D721Med (cell line): ENCODE measurements around the gene ETFA.

Experiments used
- DNase-seq: peaks from one replicate; pipeline ENCODE4 v3.0.0; 2011; ENCODE audit warnings: low spot score; ENCODE audit not compliant: insufficient read length
- FAIRE-seq: peaks from 2 replicates; lab custom pipeline; 2011; peaks lifted over from hg19 to GRCh38; lab: Jason Lieb, UNC
- TF ChIP-seq, protein P1 (sequence below): IDR thresholded peaks from 2 replicates; pipeline ENCODE4 v1.5.1; 2012; ENCODE audit warnings: mild to moderate bottlenecking, control low read depth; ENCODE audit not compliant: insufficient read depth; ENCODE audit errors: missing control alignments

ETFA gene

DNA sequence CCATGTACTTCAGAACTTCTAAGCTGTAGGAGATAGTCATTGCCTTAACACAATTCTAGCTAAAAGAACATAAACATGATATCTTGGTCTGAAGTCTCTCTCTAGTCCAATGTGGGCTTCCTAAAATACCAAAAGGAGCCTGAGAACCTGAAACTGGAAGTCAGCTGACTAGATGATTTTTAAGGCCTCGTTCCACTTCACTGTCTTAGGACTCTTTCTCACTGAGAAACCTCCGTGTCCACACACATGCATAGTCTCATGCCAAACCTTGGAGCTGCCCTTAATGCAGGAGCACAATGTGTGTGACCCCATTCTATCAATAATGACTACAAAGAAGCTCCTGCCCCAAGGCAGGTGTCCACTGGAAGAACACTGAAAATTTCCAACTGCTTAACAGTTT lies 87.7 kb downstream of the ETFA start:
- no peak for FAIRE-seq
- TF ChIP-seq, protein P1, sequence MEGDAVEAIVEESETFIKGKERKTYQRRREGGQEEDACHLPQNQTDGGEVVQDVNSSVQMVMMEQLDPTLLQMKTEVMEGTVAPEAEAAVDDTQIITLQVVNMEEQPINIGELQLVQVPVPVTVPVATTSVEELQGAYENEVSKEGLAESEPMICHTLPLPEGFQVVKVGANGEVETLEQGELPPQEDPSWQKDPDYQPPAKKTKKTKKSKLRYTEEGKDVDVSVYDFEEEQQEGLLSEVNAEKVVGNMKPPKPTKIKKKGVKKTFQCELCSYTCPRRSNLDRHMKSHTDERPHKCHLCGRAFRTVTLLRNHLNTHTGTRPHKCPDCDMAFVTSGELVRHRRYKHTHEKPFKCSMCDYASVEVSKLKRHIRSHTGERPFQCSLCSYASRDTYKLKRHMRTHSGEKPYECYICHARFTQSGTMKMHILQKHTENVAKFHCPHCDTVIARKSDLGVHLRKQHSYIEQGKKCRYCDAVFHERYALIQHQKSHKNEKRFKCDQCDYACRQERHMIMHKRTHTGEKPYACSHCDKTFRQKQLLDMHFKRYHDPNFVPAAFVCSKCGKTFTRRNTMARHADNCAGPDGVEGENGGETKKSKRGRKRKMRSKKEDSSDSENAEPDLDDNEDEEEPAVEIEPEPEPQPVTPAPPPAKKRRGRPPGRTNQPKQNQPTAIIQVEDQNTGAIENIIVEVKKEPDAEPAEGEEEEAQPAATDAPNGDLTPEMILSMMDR: no peak
- no peak for DNase-seq

DNA sequence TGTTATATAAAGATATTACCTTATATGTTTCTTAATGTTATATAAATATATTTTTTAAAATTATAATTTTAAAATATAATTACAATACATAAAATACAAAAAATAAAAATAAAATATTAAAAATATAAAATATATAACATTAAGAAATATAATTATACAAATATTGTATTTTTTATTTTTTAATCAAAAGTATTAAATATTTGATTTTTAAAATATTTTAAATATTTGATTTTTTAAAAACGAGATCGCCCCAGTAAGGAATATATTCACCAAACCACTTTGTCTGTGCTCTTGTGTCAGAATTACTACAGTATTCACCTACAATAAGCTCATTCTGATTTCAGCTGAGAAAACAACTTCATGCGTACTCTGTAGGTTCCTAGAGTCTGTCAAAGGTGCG lies 89.1 kb downstream of the ETFA start:
- no peak for FAIRE-seq

DNA sequence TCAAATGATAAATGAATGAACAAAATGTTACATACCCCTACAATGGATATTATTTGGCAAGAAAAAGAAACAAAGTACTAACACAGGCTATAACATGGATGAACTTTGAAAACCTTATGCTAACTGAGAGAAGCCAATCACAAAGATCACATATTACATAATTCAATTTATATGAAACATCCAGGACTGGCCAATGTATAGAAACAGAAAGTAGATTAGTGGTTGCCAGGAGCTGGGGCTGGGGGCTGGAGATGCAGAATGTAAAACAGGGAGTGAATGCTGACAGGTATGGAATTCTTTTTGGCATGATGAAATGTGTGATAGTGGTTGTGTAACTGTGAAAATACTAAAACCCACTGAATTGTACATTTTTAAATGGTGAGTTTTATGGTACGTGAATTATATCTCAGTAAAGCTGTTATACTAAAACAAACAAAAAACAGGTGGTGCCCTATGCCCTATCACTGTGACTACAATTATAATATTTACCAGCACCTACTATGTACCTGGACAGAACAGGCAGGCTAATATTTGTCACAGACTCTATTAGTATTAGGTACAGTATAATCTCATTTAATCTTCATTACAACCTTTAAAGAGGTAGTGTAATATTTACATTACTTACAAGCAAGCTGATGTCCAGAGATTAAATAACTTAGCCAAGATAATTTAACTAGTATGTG lies 90.0 kb downstream of the ETFA start:
- FAIRE-seq (no peak), DNase-seq (no peak)
- TF ChIP-seq, protein P1: no peak

More for the DNA sequence above, 89.1 kb downstream of the ETFA start:
- TF ChIP-seq, protein P1: no peak
- DNase-seq: no peak

DNA sequence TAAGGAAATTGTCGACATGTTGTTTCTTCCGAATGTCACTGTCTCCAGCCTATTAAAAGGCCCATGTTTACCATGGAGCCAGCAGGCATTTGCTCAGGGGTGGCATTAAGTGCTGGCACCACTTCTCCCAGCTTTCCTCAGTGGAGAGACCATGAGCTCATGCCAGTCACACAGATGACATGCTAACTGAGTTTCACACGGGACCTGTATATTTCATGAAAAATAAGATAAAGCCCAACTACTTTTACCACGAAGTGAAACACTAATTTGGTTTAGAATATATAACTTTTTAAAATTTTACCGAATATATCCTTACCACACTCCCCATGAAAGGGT lies 93.4 kb downstream of the ETFA start:
- TF ChIP-seq, protein P1: no peak
- no peak for DNase-seq
- no peak for FAIRE-seq

DNA sequence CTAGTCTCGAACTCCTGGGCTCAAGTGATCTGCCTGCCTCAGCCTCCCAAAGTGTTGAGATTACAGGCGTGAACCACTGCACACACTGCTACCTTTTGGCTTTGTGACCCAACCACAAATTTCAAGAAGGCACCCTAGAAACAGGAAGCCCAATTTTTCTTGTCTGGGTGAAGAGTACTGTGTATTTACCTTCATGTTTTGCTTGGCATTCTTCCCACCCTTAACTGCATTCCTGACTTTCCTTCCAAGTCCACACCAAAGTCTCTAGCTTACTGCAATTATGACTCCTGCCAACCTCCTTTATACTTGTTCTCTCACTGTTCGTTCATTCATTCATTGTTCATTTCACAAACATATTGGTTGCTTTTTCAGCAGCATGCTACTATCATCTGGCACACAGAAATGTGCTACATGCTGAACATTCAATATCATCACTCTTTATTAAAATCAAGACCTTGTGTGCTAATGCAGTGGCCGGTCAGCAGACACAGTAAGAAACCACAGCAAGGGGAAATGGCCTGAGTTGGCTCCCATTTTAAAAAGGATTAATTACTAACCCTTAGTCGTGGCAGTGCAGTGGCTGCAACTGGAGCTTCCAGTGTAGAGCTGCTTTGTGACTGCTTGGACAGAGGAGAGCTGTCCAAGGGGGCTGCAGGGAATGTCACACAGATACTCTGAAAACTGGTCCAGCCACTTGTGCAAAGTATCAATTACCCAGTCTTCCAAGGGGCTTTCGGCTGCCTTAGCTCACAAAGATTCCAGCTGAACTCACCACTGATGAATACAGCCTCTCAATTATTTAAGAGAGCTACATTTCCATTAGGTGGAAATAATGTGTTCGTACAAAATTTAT lies 94.0 kb downstream of the ETFA start:
- no peak for DNase-seq
- no peak for FAIRE-seq
- TF ChIP-seq, protein P1: no peak

DNA sequence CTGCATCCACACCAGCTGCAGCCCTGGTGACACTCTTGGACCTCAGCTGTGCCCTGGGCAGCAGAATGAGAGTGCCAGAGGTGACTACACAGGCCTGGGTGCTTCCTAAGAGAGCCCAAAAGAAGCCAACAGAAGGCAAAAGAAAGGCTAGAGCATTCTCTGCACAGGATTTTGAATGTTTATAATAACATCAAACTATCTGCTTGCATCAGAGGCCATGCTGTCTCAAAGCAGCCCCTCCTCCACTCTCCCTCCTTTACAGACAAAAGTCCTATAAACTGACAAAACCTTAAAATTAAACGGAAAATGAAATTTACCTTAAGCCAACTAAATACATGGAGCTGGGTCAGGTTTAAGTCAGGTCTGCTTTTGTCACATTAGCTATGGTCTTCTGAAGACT lies 95.6 kb downstream of the ETFA start:
- TF ChIP-seq, protein P1: no peak
- FAIRE-seq (no peak), DNase-seq (no peak)

DNA sequence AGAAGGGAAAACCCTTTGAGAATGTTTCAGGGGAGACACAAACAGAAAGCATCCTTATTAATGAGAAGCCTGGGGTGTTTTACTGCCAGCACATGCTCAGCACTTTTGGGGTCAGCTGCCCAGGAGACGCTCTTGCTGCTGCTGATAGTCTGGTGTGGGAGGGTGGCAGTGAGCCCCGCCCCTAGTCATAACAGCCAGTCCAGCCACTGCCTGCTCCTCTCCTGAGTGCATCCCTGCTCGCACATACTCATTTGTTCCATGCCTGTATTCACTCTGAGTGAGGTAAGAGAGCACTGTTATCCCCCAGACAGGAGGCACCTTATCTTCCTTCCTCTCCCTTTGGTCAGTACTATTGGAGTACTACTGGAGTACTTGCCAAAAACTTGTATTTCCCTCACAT lies 101.3 kb downstream of the ETFA start:
- TF ChIP-seq, protein P1: no peak
- no peak for FAIRE-seq
- DNase-seq: no peak
